ENCODE measurements around the gene FARP1. TPM values are rescaled to one million over a fixed set of nuclear protein-coding genes. Genes with fewer than 3 reads are reported as not detected.

Gene FARP1
- total and polyA plus RNA-seq, 2 of the 8 experiments (the other 6 are each of a cell fraction or from before 2014, with no cell fraction given) = 24.7 to 104 TPM

DNA sequence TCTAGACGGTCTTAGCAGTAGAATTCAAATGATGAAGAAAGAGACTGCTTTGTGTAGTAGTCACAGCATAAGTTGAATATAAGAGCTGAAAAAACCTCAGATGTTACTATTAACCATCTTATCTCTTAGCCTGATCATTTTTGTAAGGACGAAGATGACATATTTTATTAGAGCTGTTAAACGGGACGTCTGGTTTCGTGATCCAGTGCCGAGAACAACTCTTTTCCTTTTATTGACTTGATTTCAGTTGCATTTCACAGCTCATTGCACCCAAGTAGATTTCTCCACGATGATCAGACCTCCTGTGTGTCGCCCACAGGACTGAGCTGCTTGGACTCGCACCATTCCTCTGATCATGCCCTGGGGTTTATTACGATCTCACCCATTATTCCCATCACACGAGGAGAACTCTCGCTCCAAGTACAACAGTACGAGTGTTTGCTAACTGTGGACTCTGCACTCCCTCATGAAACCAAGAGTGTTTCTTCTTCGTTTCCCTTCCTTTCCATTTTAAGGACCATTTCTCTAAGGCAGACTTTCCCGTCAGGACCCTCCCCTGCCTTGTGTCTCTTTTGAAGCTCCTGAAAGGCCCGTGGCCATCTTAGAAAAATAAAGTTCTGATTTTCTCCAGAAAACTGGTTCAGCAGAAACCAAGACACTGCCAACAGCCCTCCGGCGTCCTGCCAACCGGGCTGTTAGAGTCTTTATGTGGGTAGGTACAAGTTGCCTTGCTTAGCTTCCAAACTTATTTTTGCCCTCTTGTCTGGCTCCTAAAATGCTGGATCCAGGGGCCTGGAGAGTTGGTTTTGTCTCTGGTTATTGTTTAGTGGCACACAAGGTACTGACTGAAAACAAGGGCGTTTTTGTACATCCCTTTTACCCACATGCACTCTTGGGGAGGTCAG, 82.4 kb downstream of the FARP1 start (continued):
- TF ChIP-seq CHD7 (IDR thresholded peaks at IDR 0.05; ENCODE audit: insufficient replicate concordance, low read length) = no peak
- TF ChIP-seq CHD2 (IDR thresholded peaks at IDR 0.05; ENCODE audit: low read length) = no peak
- TF ChIP-seq ASH2L (IDR thresholded peaks at IDR 0.05; ENCODE audit: low read length) = no peak
- no peak for TF ChIP-seq KDM4A (IDR thresholded peaks at IDR 0.05; ENCODE audit: low read depth, low read length, severe bottlenecking)
- TF ChIP-seq HDAC6 (IDR thresholded peaks at IDR 0.05; ENCODE audit: low read depth, low read length) = no peak
- TF ChIP-seq, protein P1, sequence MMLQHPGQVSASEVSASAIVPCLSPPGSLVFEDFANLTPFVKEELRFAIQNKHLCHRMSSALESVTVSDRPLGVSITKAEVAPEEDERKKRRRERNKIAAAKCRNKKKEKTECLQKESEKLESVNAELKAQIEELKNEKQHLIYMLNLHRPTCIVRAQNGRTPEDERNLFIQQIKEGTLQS (IDR thresholded peaks at IDR 0.05; ENCODE audit: insufficient read depth, low read depth, low read length) = no peak
- no peak for TF ChIP-seq POLR2A (IDR thresholded peaks at IDR 0.05; ENCODE audit: control extremely low read depth in 1 of 2, low read depth in 2 of 2, low read length in 2 of 2)
- TF ChIP-seq TAF1 (IDR thresholded peaks at IDR 0.05; ENCODE audit: low read depth, low read length) = no peak
- no peak for TF ChIP-seq CREB1 (IDR thresholded peaks at IDR 0.05)
- TF ChIP-seq TBP (IDR thresholded peaks at IDR 0.05; ENCODE audit: low read depth, low read length) = no peak

Measured in H1 (cell line).